ENCODE results near the gene RTKN.
A peak's percentile ranks its signal among the peaks of the same experiment; 100 is the strongest.
"Not testable (repeated sequence)": the region's sequence is repeated elsewhere in the genome, so short reads cannot be mapped to it uniquely, and the experiment has no call there.

Gene RTKN

GRCh38 chr2:74461187-74462053 lies 19.7 kb upstream of the RTKN start:
- DNase-seq: peak in 1 of 2 experiments; percentile 48

DNA sequence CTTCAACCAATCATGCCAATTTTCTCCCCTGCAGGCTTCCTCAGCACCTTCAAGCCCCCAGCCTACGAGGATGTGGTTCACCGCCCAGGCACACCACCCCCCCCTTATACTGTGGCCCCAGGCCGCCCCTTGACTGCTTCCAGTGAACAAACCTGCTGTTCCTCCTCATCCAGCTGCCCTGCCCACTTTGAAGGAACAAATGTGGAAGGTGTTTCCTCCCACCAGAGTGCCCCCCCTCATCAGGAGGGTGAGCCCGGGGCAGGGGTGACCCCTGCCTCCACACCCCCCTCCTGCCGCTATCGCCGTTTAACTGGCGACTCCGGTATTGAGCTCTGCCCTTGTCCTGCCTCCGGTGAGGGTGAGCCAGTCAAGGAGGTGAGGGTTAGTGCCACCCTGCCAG lies 18.4 kb upstream of the RTKN start:
- not testable (repeated sequence) for DNase-seq

- DNase-seq: not testable (repeated sequence)
Measured at GRCh38 chr2:74459503-74460118, 17.9 kb upstream of the RTKN start.

- no peak for DNase-seq
Measured at GRCh38 chr2:74458938-74459363, 17.2 kb upstream of the RTKN start.

- peak; percentile 99 to 100 for DNase-seq
Measured at GRCh38 chr2:74458132-74458937, 16.6 kb upstream of the RTKN start, which contains the start of gene WBP1. WBP1 (plus strand) TSS chr2:74458438; CDS start chr2:74458603, 165 bp downstream.

DNA sequence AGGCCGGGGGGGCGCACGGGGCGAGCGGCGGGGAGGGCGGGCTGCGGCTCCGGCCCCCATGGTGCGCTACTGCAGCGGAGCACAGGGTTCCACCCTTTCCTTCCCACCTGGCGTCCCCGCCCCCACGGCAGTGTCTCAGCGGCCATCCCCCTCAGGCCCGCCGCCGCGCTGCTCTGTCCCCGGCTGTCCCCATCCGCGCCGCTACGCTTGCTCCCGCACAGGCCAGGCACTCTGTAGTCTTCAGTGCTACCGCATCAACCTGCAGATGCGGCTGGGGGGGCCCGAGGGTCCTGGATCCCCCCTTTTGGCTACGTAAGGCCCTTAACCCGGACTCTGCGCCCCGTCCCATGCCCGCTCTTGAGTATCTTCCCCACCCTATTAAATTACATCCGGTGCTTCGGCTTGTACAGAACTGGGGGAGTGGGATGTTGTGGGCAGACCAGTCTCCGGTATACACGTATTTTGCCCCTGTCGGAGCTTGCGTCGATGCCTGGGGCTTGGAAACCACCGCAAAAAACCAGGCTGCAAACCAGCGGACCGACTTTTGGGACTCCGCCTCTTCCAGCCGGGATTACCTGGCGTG lies 15.9 kb upstream of the RTKN start:
- DNase-seq: peak in 1 of 2 experiments; percentile 73

DNA sequence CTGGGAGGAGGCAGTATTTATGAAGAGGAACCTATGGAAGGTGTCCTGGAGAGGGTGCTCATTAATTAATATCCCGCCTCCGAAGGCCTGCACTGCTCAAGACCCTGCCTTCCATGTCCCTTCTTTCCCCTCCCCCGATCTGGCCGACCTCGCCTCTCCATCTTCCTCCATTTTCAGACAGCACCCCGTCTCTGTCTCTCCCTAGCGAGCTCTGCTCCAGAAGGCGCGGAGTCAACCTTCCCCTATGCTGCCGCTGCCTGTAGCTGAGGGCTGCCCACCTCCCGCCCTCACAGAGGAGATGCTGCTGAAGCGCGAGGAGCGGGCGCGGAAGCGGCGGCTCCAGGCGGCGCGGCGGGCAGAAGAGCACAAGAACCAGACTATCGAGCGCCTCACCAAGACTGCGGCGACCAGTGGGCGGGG lies 15.4 kb upstream of the RTKN start:
- DNase-seq: peak; percentile 47 to 68

GRCh38 chr2:74454654-74455511 lies 13.1 kb upstream of the RTKN start, which contains the start of gene INO80B:
INO80B (plus strand) TSS chr2:74455087; CDS start chr2:74455117, 30 bp downstream.
- peak; percentile 98 for DNase-seq

DNA sequence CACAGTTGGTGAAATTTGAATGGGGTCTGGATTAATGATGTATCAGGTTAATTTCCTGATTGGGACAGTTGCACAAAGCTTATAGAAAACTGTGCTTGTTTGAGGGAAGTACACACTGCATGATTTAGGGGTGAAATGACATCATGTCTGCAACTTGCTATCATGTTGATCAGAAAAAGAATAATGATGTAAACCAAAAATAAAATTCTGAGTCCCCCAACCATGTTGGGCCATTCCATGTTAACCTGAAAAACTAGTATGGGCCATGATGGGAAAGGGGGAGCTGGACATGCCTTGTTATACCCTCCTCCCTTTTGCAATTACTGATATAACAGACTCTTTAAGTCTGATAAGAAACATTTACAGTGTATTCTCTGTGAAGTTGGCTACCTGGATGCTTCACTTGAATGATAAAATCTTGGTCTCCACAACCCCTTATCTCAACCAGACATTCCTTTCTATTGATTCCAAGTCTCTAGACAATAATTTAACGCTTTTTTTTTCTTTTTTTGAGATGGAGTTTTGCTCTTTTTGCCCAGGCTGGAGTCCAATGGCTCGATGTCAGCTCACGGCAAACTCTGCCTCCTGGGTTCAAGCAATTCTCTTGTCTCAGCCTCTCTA lies 8.9 kb upstream of the RTKN start:
- DNase-seq: no peak

GRCh38 chr2:74448771-74449170 lies 7.0 kb upstream of the RTKN start:
- DNase-seq: no peak

GRCh38 chr2:74447230-74447999 lies 5.7 kb upstream of the RTKN start:
- DNase-seq: no peak

DNA sequence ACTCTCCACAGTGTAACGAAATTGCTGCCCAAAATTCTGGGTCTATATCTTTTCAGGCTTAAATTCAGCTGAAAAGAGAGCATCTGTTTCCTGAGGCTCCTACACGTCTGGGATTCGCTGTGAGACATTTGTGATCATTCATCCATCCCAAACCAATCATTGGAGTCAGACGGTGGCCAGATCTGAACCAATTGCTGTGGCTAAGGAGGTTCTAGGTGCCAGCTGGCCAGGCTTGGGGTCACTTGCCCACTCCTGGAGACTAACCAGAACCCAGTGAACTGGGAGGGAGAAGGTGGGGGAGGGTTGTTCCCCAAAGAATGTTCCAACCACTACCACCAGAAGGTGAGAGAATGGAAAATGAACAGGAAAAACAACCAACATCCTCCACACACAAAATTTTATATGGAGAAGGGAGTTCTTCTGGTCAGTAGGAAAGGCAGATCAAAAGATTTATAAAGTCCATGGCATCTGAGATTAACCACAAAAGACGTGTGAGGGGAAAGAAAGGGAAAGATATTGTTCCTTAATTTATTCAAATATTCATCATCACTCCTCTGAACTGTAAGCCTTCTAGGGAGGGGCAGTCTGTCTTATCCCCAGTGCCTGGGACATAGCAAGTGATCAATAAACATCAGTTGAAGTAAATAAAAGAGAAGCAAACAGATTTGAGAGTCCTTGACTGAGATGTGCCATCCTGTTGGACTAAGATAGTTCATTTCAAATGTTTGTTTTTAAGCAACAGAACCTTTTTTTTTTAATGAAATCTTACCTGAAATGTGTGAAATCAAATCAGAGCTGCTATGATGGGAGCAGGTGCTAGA lies 3.0 kb upstream of the RTKN start:
- no peak for DNase-seq

- DNase-seq: not testable (repeated sequence)
Measured at GRCh38 chr2:74442483-74443297, 953 bp upstream of the RTKN start.

GRCh38 chr2:74441170-74441689 lies 507 bp downstream of the RTKN start:
- DNase-seq: no peak

- DNase-seq: peak; percentile 93
Measured at GRCh38 chr2:74440378-74441169, 1.2 kb downstream of the RTKN start.

GRCh38 chr2:74439803-74440377 lies 1.8 kb downstream of the RTKN start:
- no peak for DNase-seq

GRCh38 chr2:74439373-74439772 lies 2.4 kb downstream of the RTKN start:
- no peak for DNase-seq

Measured in Kasumi-1 (cell line).